HFFc6 (cell line): Measurements from ENCODE around the gene ARHGEF33. TPM values are rescaled to one million over a fixed set of nuclear protein-coding genes. Genes with fewer than 3 reads are reported as not detected.

Experiments used
- DNase-seq: peaks from one replicate; pipeline ENCODE4 v3.0.0-alpha.2; 2018
- H3K27ac Mint-ChIP-seq: 2 replicates; pipeline ENCODE4 v1.8.0; 2020; ENCODE audit warnings: mild to moderate bottlenecking, mixed read lengths
- H3K27me3 Mint-ChIP-seq: 2 replicates; pipeline ENCODE4 v1.8.0; 2021; ENCODE audit warnings: mild to moderate bottlenecking, moderate library complexity, mixed read lengths; ENCODE audit not compliant: insufficient read depth
- H3K36me3 Mint-ChIP-seq: 2 replicates; pipeline ENCODE4 v1.8.0; 2021; ENCODE audit warnings: low read depth, mixed read lengths
- H3K4me1 Mint-ChIP-seq: 2 replicates; pipeline ENCODE4 v1.8.0; 2020; ENCODE audit warnings: low read depth, mixed read lengths
- H3K4me3 Mint-ChIP-seq: 2 replicates; pipeline ENCODE4 v1.8.0; 2020; ENCODE audit warnings: mild to moderate bottlenecking, moderate library complexity, mixed read lengths
- H3K9me3 Mint-ChIP-seq: 2 replicates; pipeline ENCODE4 v1.8.0; 2020; ENCODE audit warnings: mild to moderate bottlenecking, mixed read lengths
- total RNA-seq, 6 experiments: library from RNA; stranded (reverse); fragmentation: NEBNext Ultra II Directional; extraction: Animal tissue kit (Norgen Biotek cat#: 25700); gene quantifications; 2 replicates in 1 of 6; 3 replicates in 5 of 6; pipeline ENCODE4 v1.2.3, GENCODE V29; 2021
- TF ChIP-seq, protein P1 (sequence below): fragments of 200-600 bp; sonication (generic); IDR thresholded peaks from 2 replicates; pipeline ENCODE4 v1.5.0; 2021; ENCODE audit warnings: antibody characterized with exemption, mild to moderate bottlenecking

Gene ARHGEF33
- total RNA-seq, 6 experiments from 2014 or later: 0.08 to 0.78 (median 0.21) TPM

- TF ChIP-seq, protein P1, sequence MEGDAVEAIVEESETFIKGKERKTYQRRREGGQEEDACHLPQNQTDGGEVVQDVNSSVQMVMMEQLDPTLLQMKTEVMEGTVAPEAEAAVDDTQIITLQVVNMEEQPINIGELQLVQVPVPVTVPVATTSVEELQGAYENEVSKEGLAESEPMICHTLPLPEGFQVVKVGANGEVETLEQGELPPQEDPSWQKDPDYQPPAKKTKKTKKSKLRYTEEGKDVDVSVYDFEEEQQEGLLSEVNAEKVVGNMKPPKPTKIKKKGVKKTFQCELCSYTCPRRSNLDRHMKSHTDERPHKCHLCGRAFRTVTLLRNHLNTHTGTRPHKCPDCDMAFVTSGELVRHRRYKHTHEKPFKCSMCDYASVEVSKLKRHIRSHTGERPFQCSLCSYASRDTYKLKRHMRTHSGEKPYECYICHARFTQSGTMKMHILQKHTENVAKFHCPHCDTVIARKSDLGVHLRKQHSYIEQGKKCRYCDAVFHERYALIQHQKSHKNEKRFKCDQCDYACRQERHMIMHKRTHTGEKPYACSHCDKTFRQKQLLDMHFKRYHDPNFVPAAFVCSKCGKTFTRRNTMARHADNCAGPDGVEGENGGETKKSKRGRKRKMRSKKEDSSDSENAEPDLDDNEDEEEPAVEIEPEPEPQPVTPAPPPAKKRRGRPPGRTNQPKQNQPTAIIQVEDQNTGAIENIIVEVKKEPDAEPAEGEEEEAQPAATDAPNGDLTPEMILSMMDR: no peak
- Mint-ChIP-seq H3K9me3 (peaks cover 5% of the 10 kb centered on the region), H3K4me1 (peaks cover 23% of the 10 kb centered on the region), H3K27me3 (no peaks in the 10 kb centered on the region), H3K4me3 (no peak overlapping the region), H3K36me3 (peaks cover 43% of the 10 kb centered on the region), H3K27ac (no peak overlapping the region)
- DNase-seq: no peak
These were observed 22.8 kb upstream of the ARHGEF33 start for GRCh38 chr2:38866773-38867443.

DNA sequence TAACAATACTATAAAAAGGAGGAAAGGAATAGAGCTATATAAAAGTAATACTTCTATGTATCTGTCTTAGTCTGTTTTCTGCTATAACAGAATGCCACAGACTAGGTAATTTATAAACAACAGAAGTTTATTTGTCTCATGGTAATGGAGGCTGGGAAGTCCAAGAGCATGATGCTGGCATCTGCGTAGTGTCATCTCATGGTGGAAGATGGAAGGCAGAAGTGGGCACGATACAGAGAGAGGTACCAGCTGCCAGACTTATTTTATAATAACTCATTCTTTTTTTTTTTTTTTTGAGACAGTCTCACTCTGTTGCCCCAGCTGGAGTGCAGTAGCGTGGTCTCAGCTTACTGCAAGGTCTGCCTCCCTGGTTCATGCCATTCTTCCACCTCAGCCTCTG is 18.2 kb upstream of the ARHGEF33 start:
- H3K9me3 Mint-ChIP-seq: peaks cover 5% of the 10 kb centered on the region
- H3K27me3 Mint-ChIP-seq: no peaks in the 10 kb centered on the region
- H3K27ac Mint-ChIP-seq: no peak overlapping the region
- H3K36me3 Mint-ChIP-seq: peaks cover 49% of the 10 kb centered on the region
- no peak for DNase-seq
- TF ChIP-seq, protein P1: no peak
- peaks cover 29% of the 10 kb centered on the region for H3K4me1 Mint-ChIP-seq
- H3K4me3 Mint-ChIP-seq: no peak overlapping the region

DNA sequence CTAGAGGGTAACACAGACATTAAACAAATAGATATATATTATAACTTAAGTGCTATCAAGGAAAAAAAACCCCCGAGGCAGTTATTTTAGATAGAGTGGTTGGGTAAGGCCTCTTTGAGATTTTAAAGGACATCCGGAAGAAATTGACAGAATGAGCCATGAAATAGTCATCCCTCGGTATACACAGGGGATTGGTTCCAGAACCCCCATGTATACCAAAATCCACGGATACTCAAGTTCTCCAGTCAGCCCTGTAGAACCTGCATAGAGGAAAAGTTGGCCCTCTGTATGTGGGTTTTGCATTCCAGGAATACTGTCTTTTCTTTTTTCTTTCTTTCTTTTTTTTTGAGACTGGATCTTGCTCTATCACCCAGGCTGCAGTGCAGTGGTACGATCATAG is 15.9 kb upstream of the ARHGEF33 start:
- peaks cover 28% of the 10 kb centered on the region for H3K4me1 Mint-ChIP-seq
- H3K36me3 Mint-ChIP-seq: peaks cover 37% of the 10 kb centered on the region
- H3K4me3 Mint-ChIP-seq: no peak overlapping the region
- DNase-seq: no peak
- H3K27ac Mint-ChIP-seq: no peak overlapping the region
- H3K9me3 Mint-ChIP-seq: peaks cover 5% of the 10 kb centered on the region
- TF ChIP-seq, protein P1: no peak
- H3K27me3 Mint-ChIP-seq: no peaks in the 10 kb centered on the region

DNA sequence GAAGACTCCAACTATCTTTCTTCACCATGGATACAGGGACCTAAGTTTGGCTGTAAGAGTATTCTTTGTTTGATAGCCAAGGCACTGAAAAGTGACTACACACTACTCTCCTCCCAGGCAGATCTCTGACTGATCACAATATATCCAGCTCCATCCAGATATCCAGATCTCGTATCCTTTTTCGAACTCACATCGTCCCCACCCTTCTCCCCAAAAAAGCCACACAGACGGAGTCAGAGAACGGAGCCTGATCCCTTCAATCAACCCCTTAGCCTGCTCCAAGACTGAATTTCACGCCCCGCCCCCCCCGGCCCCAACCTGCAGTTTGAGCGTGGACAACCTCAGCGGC is 14.5 kb upstream of the ARHGEF33 start:
- DNase-seq: peak; percentile 3
- Mint-ChIP-seq H3K36me3 (peaks cover 25% of the 10 kb centered on the region), H3K9me3 (peaks cover under 1% of the 10 kb centered on the region), H3K27me3 (no peaks in the 10 kb centered on the region), H3K27ac (peak overlapping the region; percentile 92), H3K4me1 (peaks cover 28% of the 10 kb centered on the region), H3K4me3 (peak overlapping the region; percentile 93)
- TF ChIP-seq, protein P1: no peak

DNA sequence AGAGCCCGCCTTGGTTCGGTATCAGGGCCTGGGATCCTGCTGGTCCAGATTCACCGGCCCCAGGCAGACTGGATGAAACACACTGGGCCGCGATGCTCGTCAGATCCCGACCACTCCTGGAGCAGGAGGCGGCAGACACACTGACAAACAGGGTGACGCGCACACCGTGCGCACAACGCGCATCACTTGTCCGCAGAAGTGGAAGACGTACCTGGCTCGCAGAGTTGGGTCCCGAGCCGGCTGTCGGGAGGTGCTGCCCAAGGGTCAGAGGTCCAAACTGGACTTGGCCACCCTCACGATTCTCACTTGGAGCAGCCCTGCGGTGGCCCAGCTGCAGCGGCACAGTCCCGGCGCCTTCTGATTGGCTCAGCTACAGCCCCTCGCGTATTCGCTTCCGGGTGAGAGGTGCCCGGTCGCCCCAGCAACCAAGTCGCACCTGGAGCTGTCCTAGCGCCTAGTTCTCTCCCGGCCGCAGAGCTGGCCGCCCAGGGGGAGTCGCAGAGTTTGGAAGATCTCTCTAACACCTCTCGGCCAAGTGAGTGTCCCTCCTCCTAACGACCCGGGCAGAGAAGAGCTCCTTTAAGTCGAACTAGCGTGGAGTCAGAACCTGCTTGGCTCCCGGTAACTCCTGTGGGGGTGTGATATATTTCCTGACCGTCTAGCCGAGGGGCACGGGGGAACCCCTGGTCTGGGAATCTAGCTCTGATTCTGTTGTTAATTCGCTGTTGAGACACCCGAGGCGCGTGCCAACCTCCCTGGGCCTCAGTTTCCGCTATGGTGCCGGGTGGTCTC is 13.9 kb upstream of the ARHGEF33 start, which contains the start of the genes DHX57 and MORN2:
Gene DHX57, minus strand, starts transcription at position 359 of the 792 bp plus-strand sequence. CDS start 7,529 bp downstream, outside the sequence.
Gene MORN2, plus strand, starts transcription at position 401 of the 792 bp plus-strand sequence.
- Mint-ChIP-seq H3K4me3 (peak within 1 kb of the TSS; percentile 93), H3K27ac (peak within 1 kb of the TSS; percentile 92), H3K27me3 (no peaks in the 10 kb centered on the region), H3K4me1 (peaks cover 28% of the 10 kb centered on the region), H3K9me3 (no peaks in the 10 kb centered on the region; the same call in 1 of the 2 replicates), H3K36me3 (peaks cover 22% of the 10 kb centered on the region)
- DNase-seq: peak; percentile 78
- TF ChIP-seq, protein P1: no peak
